Skin epidermis (tissue), 12 donors: ENCODE data around the gene GSG1L.

Source experiments
- H3K27ac ChIP-seq, 21 experiments: fragments of 200-600 bp; sonication (generic) in 11 of 21; one replicate each; pipeline ENCODE4 v1.5.0; 2020; ENCODE audit warnings: mild to moderate bottlenecking in 3 of 21, inconsistent platforms in 2 of 21, moderate library complexity in 2 of 21
- H3K4me3 ChIP-seq, 7 experiments: fragments of 200-600 bp; sonication (generic) in 2 of 7; one replicate each; pipeline ENCODE4 v1.5.0; 2020; ENCODE audit warnings: inconsistent platforms in 2 of 7, mild to moderate bottlenecking in 2 of 7, moderate library complexity in 1 of 7

The GSG1L gene

DNA sequence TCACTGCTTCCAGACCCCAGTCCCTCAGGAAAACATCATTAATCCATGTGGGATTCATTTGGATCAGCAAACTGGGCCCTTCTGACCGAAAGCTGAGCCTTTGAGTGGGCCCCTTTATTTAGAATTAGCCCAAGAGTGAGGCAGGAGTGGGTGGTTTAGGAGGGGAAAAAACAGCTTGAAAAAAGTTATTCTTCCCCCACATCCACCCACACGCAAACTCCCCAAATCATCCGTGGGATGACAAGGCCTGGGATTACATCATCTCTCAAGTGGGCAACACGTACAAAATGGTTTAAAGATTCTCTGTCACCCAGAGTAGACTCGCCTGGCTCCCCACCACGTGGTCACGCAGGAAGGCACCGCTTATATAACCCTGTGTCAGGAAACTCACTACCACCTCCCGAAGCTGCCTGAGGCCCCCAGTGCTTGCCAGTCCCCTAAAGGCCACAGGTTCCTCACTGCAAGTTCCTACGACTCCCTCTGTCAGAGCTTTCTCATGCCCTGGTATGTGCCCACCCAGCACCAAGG lies 27.6 kb downstream of the GSG1L start:
- Histone ChIP-seq H3K4me3 (no peak overlapping the region), H3K27ac (no peak overlapping the region)

DNA sequence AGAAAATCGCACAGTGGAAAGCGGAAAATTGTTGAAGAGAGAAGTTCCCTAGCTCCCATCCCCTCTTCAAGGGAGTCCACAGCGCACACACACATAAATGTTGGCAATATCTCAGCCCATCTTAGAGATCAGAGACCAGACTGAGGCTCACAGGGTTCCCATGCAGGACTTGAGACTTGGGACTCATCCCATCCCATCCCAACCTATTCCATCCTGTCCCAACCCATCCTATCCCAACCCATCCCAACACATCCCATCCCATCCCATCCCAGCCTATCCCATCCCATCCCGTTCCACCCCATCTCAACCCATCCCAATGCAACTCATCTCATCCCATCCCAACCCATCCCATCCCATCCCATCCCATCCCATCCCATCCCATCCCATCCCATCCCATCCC lies 29.6 kb downstream of the GSG1L start:
- no peak overlapping the region for H3K27ac ChIP-seq
- no peak overlapping the region for H3K4me3 ChIP-seq

DNA sequence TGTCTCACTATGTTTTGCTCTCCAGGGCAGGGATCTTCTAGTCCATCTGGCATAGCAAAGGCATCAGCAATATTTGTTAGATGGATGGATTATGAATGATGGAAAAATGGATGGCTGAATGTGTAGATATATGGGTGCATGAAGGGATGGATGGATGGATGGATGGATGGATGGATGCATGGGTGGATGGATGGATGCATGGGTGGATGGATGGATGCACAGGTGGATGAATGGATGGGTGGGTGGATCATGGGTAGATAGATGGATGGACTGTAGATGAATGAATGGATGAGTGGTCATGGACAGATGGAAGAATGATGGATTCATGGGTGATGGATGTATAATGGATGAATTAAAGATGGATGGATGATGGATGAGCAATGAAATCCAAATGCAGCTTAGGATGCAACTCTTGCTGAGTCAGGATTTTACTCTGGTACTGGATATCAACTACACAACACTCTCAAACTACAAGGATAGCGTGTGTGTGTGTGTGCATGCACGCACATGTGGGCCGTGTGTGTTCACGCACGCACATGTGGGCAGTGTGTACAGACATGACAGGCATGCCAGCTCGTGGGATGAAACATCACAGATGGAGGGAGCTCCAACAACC lies 34.0 kb downstream of the GSG1L start:
- H3K4me3 ChIP-seq, result no peak overlapping the region
- no peak overlapping the region for H3K27ac ChIP-seq

DNA sequence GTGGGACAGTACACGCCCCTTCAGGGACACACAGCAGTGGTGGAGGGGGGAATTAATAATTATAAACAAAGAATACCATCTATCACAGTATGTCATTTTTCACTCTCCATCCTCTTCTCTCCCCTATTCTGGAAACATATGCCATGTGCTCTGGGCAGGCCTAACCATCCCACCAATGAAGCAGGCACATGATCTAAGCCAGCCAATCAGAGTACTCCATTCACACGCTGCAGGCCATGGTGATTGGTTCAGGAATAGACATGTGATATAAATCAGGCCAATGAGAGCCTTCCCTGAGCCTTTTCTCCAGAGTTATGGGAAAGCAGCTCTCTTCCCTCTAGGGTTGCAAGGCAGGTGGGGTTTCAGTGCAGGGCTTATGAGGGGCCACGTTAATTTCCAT lies 36.5 kb downstream of the GSG1L start:
- Histone ChIP-seq H3K4me3 (no peak overlapping the region), H3K27ac (no peak overlapping the region)

DNA sequence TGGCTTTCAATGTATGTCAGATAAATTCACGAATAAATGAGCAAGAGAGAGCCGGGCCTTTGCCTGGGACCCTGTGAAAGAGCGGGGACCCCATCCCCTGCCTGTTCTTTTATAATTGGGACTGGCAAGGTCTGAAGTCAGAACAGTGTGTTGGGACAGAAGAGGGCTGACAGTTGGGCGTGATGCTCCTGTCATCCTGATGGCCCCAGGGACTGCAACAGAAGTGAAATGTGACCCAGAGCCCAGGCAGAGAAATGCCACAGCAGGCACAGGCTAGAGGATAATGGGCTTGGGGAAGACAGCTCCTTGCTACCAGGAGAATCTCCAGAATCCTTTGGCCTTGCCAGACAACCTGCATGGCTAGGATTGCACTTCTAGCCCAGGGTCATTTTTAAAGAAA lies 37.9 kb downstream of the GSG1L start:
- no peak overlapping the region for H3K27ac ChIP-seq
- H3K4me3 ChIP-seq, result no peak overlapping the region

DNA sequence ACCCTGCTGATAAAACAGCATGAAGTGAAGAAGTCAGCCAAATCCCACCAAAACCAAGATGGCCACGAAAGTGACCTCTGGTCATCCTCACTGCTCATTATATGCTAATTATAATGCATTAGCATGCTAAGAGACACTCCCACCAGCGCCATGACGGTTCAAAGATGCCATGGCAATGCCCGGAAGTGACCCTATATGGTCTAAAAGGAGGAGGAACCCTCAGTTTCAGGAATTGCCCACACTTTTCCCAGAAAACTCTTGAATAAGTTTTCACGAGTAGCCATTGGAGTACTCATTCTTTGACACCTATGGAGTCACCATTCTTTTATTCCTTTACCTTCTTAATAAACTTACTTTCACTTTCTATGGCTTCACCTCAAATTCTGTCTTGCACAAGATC lies 44.3 kb downstream of the GSG1L start:
- H3K4me3 ChIP-seq, result no peak overlapping the region
- no peak overlapping the region for H3K27ac ChIP-seq

DNA sequence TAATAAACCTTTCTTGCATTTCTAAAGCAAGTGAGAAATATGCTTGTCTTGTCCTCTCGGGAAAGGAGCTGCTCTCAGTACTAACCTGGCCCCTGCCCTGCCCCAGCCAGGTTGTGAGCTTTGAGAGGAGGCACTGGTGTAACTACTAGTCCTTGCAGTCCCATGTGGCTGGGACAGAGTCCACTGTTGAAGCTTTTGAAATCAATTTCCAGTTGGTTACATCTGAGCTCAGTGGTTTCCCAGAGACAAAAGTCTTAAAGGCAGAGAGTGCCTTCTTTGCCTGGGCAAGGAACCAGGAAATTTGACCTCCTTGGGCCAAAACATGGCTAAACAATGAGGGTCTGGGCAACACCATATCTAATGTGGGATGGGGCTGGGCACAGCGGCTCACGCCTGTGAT lies 48.7 kb downstream of the GSG1L start:
- H3K4me3 ChIP-seq, result no peak overlapping the region
- H3K27ac ChIP-seq, result no peak overlapping the region

DNA sequence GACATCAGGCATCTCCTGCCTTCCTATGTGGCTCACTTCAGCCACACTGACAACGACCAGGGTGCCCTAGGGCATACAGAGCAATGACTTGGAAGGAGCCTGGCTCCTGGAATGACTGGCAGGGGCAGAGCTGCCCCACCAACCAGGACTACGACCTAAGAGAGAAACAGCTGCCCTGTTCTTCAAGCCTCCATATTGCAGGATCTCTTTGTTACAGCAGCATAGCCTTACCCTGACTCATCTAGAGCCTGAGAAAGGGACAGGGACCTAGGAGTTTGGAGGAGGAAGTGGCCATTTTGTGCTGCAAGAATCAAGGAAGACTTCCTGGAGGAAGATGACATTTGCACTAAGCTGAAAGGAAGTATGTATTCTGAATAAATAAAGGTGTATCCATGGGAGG lies 49.6 kb downstream of the GSG1L start:
- H3K4me3 ChIP-seq, result no peak overlapping the region

DNA sequence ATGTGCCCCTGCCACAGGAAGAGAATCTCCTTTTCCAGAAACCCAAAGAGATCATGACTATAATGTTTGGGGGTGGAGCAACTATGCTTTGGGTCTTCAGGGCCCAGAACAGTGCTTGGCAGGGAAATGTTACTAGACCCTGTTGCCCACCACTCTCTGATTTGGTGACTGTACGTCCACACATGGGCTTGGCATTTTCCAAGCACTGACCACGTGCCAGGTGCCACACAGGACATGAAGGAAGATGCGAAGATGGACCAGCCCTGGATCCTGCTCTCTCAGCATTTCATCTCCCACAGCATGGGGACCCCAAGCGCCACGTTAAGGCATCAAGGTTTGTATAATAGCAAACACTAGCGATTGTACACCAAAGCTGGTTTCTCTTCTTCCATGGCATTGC lies 50.1 kb downstream of the GSG1L start:
- no peak overlapping the region for H3K4me3 ChIP-seq
- H3K27ac ChIP-seq, result no peak overlapping the region

More for the DNA sequence above, 49.6 kb downstream of the GSG1L start:
- no peak overlapping the region for H3K27ac ChIP-seq

DNA sequence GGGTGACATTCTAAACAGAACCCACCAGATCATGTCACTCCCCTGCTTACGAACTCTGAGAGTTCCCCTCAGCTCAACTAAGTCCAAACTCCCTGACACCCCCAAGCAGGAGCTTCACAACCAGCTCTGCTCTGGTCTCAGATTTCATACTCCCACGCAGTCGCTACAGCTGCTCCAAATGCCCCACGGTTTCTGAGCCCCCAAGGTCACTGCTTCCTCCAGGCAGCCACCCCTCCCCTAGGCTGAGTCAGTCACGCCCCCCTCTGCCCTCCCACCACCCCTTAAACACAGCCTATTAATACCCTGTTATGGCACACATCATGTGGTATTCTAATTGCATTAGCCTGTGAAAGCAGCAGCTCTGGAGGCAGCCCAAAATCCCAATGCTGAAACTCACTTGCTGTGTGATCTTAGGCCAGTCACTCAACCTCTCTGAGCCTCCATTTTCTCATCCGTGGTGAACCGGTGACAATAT lies 51.5 kb downstream of the GSG1L start:
- Histone ChIP-seq H3K27ac (no peak overlapping the region), H3K4me3 (no peak overlapping the region)

DNA sequence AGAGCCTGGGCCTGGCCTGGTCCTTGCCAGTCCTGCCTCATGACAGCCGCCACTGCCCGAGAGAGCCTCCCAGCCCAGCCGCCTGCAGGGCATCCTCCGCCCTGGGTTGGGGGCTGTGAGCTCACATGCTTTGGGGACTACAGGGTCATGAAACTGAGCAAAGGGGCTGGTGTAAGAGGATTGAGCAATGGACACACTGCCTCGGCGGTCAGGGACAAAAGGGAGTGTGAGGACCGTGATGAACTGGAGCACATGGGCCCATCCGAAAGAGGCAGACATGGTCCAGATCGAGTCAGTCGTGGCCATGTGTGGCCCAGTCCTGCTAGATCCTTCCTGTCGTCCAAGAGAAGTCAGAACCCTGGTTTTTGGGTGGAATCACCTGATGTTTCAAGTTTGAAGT lies 52.3 kb downstream of the GSG1L start:
- no peak overlapping the region for H3K4me3 ChIP-seq
- H3K27ac ChIP-seq, result no peak overlapping the region

DNA sequence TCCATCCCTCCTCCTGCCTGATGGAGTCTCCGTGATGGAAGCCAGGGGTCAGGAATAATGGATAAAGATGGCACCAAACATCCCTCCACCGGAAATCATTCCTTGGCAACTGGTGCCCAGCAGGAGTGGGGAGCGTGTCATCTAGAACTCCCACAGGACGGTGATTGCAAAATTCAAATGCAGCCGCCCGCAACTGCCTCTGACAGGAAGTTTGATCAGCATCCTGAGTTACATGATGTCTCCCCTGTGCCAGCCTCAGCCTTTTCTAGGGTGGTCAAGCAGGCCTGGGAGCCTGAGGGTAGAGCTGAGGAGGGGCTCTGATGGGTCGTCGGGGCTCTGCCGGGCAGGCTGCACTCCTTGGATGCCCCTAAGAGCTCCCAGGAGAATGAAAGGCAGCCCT lies 52.8 kb downstream of the GSG1L start:
- no peak overlapping the region for H3K4me3 ChIP-seq
- H3K27ac ChIP-seq, result no peak overlapping the region

DNA sequence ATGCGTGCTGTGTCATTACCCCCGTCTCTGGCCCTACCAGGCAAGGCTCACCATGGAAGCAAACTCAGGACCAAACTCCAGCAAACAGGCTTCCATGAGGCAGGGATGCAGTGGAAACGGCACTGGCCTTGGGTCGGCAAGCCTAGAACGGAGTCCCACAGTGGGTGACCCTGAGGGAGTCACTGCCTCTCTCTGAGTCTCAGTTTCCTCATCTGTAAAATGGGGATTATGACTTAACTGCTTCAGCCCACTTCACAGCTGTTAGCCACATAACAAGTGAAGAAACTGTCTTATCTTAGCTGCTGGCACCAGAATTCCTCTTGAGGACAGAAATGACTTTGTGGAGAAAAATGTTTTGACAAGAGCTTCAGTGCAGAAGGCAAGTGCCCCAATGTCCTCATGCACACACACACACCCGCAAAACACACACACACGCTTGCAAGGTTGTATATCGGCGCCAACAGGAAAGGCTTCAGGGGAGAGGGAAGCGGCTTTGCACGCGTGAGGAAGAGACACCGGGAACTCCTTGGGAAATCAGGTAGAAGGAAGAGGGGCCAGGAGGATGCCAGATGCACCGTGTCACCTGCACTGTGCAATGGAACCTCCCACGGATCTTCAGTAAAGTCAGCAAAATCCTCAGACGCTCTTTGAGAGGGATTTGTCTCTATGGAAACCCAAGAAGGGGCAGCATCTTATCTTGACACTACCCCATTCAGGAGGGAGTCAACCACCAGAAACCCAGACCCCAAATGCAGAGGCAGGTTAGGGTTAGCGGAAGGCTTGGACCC lies 53.7 kb downstream of the GSG1L start:
- Histone ChIP-seq H3K27ac (no peak overlapping the region), H3K4me3 (no peak overlapping the region)

DNA sequence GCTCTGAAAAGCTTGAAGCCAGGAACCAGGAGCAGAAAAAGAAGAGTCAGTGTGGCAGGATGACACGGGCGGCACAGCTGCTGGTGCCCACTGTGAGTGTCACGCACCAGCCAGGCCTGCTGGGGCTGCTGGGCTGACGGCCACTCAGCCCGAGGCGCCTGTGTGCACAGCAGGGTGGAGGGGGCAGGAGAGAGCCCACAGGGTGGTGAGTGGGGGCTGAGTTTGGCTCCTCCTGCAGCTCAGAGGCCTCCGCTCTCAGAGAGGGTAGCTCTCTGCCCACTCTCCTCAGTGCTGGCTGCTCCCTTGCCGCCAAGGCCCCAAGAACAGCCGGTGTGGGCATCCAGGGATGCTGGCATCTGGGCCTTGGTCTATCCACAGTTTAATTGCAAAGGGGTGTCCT lies 59.6 kb downstream of the GSG1L start:
- no peak overlapping the region for H3K4me3 ChIP-seq
- no peak overlapping the region for H3K27ac ChIP-seq

DNA sequence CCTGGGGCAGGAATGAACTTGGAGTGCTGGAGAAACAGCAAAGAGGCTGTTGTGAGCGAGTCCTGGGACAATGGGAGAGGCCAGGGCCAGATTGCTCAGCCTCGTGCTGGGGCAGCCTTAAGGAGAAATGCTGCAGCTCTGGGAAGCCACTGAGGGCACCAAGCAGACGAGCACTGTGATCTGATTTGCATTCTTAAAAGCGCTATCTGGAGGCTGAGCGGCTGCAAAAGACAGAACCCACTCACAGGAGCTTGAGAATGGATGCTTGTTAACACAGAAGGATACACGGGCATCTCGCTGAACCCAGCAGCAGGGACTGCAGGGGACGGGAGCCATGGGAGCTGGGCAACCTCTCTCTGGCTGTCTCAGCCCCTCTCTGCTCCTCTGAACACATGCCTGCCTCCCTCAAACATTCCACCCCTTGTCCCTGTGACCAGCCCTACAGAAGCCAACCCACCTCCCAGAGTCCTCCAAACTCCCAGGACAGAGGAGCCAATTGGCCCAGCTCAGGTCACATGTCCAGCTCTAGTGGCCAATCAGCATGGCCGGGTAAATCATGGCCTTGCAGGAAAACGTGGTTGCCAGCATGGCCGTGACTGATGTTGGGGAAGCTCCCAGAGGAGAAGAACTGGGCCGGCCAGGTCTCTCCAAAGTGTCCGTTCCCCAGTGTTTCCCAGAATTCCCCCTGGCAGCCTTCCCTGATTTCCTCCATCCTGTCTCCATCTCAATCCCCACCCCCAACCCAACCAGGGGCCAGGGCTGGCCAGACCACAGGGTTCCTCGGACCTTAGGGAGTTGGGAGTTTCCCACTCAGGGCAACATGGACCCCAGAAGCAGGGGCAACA lies 60.3 kb downstream of the GSG1L start:
- no peak overlapping the region for H3K27ac ChIP-seq
- H3K4me3 ChIP-seq, result no peak overlapping the region

DNA sequence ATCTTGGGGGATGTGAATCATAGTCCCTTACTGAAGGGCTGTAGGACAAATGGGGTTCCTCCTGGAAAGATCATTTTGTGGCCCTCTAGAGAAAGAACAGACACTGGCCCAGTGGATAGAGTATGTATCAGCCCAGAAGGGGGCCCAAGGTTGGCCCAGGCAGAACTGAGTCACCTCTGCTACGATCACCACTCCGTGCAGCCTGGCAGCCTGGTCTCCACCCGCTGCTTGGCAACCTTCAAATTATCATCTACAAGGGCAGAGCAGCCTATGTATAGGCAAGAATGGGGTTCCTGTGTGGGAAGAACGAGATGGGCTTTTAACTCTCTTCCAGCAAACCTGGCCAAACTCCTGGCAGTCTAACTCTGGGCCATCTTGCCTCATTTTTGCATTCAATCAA lies 61.9 kb downstream of the GSG1L start:
- Histone ChIP-seq H3K27ac (no peak overlapping the region), H3K4me3 (no peak overlapping the region)

DNA sequence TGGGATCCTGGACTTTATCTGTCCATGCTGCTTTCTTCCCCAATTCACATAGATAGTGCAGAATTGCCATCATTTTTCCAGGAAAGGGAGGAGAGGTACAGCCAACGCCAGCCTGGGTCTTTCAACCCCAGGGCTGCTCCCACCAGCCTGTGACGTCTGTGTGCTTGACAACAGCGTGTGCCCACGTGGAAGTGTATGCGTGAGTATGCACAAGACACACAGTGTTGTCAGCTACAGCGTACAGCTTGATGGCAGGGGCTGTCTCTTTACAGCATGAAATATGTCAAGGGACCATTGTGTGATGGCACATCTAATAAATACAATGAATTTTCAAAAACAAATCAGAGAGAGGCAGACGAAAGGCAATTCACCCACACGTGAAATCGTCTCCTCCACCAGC lies 62.3 kb downstream of the GSG1L start:
- Histone ChIP-seq H3K4me3 (no peak overlapping the region), H3K27ac (no peak overlapping the region)

DNA sequence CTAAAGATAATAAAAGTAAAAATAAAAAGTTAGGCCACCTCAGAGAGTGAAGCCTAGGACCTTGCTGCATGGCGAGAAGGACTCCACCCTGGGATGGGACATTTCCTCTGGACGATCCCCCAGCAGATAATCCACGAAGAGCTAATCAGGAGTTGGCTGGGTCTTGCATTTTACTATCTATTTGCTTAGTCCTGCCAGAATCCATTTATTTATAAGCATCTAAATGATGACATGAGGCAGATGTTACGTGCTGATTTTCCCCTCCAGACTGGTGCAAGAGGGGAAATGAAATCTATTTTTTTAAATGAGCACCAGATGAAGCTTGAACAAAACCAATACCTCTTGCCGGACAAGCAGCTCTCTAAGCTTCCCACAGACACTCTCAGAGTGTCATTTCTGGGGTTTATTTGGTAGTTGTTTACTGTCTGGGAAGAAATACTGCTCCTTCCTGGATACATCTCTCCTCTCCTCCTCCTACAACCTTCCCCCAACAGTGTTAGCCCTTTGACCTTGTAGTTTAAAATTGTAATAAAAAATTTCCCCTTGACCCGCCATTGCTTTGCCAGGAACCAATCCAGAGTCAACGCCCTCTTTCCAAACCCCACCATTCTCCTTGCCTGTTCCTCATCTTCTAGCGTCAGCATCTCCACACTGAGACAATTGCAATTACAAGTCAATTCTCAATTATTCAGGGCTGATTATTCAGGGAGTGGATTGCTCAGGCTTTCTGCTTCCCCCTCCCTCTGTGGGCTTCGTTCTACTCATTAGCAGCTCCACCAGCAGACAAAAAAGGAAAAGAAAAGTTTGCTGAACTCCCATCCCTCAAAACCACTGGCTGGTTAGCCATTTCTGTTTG lies 63.0 kb downstream of the GSG1L start:
- H3K27ac ChIP-seq, result no peak overlapping the region
- no peak overlapping the region for H3K4me3 ChIP-seq

DNA sequence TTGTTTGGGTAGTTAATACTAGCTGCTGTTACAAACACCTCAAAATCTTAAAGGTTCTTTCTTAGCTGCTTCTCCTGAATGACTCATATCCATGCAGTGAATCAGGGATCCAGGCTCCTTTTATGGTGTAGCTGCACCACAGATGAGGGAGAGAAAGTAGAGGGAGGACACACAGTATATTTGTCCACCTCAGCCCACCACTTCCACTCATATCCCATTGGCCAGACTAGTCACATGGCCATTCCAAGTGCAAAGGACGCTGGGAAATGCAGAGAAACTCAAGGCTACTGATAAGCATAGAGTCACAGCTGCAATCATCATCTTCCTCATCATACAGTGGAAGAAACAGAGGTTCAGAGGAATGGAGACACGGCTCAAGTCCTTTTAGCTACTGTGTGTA lies 63.8 kb downstream of the GSG1L start:
- no peak overlapping the region for H3K4me3 ChIP-seq

DNA sequence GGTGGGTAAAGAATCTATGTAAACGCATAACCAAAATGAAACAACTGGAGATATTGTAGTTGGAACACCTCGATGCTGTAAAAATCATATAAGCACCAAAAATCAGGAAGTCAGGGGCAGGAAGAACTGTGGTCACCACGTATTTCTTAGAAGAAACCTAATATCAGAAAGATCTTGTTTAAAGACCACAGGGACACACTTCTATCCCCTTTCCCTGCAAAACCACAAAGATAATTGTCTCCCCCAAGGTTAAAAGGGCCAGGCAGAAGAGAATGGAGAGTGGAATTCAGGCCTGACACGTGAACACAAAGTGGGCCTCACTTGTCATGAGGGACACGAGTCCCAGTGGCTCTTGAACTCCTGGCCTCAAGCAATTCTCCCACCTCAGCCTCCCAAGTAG lies 68.1 kb downstream of the GSG1L start:
- Histone ChIP-seq H3K4me3 (no peak overlapping the region), H3K27ac (no peak overlapping the region)

More for the DNA sequence above, 63.8 kb downstream of the GSG1L start:
- no peak overlapping the region for H3K27ac ChIP-seq
